Cardiac fibroblast (primary cell): ENCODE measurements around the gene DOCK7.
"Not testable (repeated sequence)": the region's sequence is repeated elsewhere in the genome, so short reads cannot be mapped to it uniquely, and the experiment has no call there.

Experiments used
- DNase-seq, 2 donors: peaks; one replicate each; pipeline versions ENCODE4 v3.0.0 to v3.0.0-alpha.2; 2010; ENCODE audit warnings: low read depth in 2 of 2
- H3K4me3 ChIP-seq, 2 donors: replicated peaks in 1 of 2; 1 replicate in 1 of 2; 2 replicates in 1 of 2; pipeline ENCODE4 v1.5.1; 2011; ENCODE audit warnings: low read depth in 2 of 2, low read length in 2 of 2, mild to moderate bottlenecking in 2 of 2, moderate library complexity in 1 of 2
- TF ChIP-seq, protein P1 (sequence below): IDR thresholded peaks from one replicate; pipeline ENCODE4 v1.5.1; 2011; ENCODE audit warnings: low read depth, mild to moderate bottlenecking, low read length, inconsistent platforms

DOCK7 gene

DNA sequence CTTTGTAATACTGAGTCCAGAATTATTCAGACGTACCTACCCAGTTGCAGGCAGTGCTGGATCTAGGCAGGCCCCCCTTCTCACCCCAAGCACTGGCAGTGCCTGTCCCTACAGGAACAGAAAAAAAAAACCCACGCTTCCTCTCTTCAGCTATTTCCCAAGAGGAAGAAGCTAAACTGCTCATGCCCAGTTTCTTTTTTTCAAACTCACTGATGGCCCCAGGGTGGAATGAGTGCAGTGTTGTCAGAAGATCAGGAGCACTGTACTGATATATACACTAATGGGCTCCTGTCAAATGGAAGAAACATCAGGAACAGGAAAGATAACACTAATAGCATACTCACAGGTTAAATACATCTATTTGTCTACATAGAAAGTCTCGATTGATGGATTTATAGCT is 28.2 kb upstream of the DOCK7 start:
- no peak overlapping the region for H3K4me3 ChIP-seq
- DNase-seq = no peak
- TF ChIP-seq, protein P1, sequence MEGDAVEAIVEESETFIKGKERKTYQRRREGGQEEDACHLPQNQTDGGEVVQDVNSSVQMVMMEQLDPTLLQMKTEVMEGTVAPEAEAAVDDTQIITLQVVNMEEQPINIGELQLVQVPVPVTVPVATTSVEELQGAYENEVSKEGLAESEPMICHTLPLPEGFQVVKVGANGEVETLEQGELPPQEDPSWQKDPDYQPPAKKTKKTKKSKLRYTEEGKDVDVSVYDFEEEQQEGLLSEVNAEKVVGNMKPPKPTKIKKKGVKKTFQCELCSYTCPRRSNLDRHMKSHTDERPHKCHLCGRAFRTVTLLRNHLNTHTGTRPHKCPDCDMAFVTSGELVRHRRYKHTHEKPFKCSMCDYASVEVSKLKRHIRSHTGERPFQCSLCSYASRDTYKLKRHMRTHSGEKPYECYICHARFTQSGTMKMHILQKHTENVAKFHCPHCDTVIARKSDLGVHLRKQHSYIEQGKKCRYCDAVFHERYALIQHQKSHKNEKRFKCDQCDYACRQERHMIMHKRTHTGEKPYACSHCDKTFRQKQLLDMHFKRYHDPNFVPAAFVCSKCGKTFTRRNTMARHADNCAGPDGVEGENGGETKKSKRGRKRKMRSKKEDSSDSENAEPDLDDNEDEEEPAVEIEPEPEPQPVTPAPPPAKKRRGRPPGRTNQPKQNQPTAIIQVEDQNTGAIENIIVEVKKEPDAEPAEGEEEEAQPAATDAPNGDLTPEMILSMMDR = no peak

DNA sequence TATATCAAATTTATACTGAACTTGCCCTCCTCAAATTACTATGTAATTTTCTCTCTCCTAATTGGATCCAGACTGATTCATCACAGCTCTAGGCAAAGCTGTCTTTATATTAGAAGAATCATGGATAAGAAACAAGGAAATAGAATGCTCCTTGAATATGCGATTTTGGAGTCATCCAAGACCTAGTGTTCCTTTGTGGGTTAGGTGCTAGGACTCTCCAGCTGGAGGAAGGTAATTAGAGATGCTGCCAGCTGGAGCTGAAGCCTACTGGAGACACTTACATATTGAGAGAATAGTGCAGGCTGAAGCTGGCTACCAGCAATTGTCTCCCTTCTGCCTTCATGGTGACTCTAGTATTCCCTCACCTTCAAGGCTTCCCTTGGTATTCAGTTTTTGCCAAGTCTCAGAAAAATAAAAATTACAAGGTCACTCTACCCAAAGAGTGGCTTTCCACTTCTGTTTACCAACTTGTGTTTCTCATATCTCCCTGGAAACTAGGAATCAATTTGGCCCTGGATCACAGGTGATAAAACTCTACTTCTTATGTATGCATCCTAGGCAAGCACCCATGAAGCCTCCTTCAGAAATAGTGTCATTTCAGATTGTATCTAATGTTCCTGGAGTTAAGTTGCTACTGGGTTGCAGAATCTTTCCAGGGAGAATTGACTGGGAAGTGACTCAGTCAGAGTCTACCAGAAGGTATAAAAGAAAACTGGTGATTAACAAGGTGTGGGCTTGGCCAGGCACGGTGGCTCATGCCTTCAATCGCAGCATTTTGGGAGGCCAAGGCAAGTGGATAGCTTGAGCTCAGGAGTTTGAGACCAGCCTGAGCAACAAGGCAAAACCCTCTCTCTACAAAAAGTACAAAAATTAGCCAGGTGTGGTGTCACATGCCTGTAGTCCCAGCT is 24.4 kb upstream of the DOCK7 start:
- TF ChIP-seq, protein P1 = no peak
- DNase-seq = no peak
- H3K4me3 ChIP-seq = no peak overlapping the region

DNA sequence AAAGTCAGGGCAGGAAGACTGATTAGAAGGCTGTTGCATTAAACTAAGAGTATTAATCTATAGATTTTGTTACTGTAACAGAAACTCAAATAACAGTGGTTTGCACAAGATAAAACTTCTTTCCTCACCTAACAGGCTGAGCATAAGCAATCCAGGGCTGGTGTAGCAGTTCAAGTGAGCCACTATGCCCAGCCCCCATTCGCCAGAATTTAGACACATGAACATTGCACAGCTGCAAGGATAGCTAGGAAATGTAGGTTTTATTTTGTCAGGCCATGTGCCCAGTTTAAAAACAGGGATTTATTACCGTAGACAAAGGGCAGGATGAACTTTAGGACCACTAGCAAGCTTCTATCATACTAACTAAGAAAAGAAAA is 19.5 kb upstream of the DOCK7 start:
- no peak for DNase-seq
- TF ChIP-seq, protein P1 = no peak
- H3K4me3 ChIP-seq = no peak overlapping the region

DNA sequence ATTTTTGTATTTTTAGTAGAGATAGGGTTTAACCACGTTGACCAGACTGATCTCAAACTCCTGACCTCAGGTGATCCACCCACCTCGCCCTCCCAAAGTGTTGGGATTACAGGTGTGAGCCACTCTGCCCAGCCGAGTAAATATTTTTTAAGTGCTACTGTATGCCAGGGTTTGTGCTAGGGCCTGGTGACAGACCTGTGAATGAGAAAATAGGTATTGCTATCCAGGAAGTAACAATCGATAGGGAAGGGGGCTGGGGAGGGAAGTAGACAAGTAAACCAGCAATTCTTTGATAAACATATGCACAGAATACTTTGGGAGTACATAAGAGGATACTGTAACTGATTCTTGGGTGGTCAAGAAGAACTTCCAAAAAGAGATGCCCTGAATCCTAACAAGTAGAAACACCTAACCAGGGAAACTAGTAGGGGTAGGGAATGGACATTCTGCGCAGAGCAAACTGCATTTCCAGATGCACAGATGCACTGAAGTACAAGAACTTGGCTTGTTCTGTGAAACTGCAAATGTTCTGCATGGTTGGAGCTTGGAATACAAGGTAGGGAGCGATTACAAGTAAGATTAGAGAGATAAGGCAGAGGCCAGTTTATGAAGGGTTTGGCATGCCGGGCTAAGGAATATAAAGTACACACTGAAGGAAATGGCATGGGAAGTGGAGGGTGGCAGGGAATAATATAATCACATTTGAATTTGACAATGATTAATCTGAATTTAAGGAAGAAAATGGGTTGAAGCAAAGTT is 19.0 kb upstream of the DOCK7 start:
- TF ChIP-seq, protein P1 = no peak
- no peak overlapping the region for H3K4me3 ChIP-seq
- no peak for DNase-seq

DNA sequence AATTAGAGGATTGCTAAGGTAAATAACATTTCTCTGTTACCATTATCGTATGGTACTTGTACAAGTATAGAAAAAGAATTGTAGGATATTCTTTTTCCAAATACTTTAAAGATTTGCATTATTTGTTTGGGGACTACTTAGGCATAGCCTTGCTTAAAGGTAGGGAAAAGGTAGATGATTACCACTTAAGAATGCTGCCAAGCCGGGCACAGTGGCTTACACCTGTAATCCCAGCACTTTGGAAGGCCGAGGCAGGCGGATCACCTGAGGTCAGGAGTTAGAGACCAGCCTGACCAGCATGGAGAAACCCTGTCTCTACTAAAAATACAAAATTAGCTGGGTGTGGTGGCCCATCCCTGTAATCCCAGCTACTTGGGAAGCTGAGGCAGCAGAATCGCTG is 10.0 kb upstream of the DOCK7 start:
- DNase-seq, H3K4me3 ChIP-seq: not testable (repeated sequence)

DNA sequence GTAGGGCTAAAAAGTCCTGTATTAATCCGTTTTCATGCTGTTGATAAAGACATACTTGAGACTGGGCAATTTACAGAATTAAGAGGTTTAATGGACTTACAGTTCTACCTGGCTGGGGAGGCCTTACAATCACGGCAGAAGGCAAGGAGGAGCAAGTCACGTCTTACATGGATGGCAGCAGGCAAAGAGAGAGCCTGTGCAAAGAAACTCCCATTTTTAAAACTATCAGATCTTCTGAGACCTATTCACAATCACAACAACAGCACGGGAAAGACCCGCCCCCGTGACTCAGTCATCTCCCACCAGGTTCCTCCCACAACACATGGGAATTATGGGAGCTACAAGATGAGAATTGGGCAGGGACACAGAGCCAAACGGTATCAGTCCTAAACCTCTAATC is 6.3 kb upstream of the DOCK7 start:
- not testable (repeated sequence) for DNase-seq, H3K4me3 ChIP-seq

DNA sequence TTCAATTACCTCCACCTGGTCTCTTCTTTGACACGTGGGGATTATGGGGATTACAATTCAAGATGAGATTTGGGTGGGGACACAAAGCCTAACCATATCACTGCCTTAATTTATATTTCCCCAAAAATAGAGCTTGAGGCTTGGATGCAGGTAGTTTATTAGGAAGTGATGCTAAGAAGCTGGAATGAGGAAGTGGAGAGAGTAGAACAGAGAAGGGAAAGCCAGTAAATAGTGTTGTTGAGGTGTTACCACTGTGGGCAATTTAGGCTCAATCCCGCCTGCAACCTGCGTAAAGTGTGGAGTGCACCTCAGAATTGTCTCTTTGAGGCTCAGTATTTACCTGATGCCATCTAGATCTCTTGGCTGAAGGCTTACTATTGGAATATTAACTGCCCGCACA is 4.9 kb upstream of the DOCK7 start:
- TF ChIP-seq, protein P1 = no peak
- no peak for DNase-seq
- no peak overlapping the region for H3K4me3 ChIP-seq
